ENCODE results near the gene ZDHHC1. TPM values are rescaled to one million over a fixed set of nuclear protein-coding genes. Genes with fewer than 3 reads are reported as not detected.
A peak's percentile ranks its signal among the peaks of the same experiment; 100 is the strongest.

Gene ZDHHC1
- total RNA-seq, 5 donors from 2014 or later (not counting 1 experiment from before 2014, with no cell fraction given), result 0.26 to 0.85 (median 0.47) TPM; not detected in 1

- H3K27ac ChIP-seq (ENCODE audit: low read length), result no peak overlapping the region
- H3K4me1 ChIP-seq (ENCODE audit: control insufficient read depth in 1 of 2, extremely low read depth in 1 of 2, insufficient read depth in 2 of 2, low read length in 2 of 2), result peaks cover 0 to 21% of the 10 kb centered on the region in 2 experiments
- Mint-ChIP-seq H3K4me3 (peak overlapping the region; percentile 73 to 83 (median 73)), H3K27ac (no peak overlapping the region), H3K36me3 (peaks cover 3% of the 10 kb centered on the region), H3K4me1 (peaks cover 5 to 16% (median 7%) of the 10 kb centered on the region in 3 donors), H3K27me3 (peaks cover 28 to 49% of the 10 kb centered on the region in 2 donors), H3K9me3 (no peaks in the 10 kb centered on the region)
- DNase-seq (no peak), ATAC-seq (replicated peaks in 1 of 4) (no peak)
- H3K9me3 ChIP-seq, result no peaks in the 10 kb centered on the region
- ChIA-PET CTCF (no interaction called here), POLR2A (no interaction called here)
- peak overlapping the region in 1 of 2 donors; percentile 58 for H3K4me3 ChIP-seq (ENCODE audit: control insufficient read depth in 1 of 2, extremely low read depth in 1 of 2, low read length in 1 of 2)
- H3K36me3 ChIP-seq (ENCODE audit: control insufficient read depth in 2 of 2, extremely low read depth in 1 of 2, insufficient read depth in 1 of 2, low read length in 1 of 2), result no peaks in the 10 kb centered on the region
- peaks cover 12 to 67% of the 10 kb centered on the region in 2 experiments for H3K27me3 ChIP-seq (replicated peaks in 1 of 2; ENCODE audit: control insufficient read depth in 2 of 2, extremely low read depth in 1 of 2, insufficient read depth in 2 of 2, low read length in 1 of 2)
- WGBS (ENCODE audit: insufficient coverage), result 39% methylated on average over 7 of the region's 13 CpGs
Observed at GRCh38 chr16:67429799-67430503, 13.7 kb upstream of the ZDHHC1 start.

- POLR2A ChIA-PET, result no interaction called here
Observed at GRCh38 chr16:67429053-67429798, 12.9 kb upstream of the ZDHHC1 start.

GRCh38 chr16:67428146-67428731, 12.0 kb upstream of the ZDHHC1 start:
- H3K27ac ChIP-seq (ENCODE audit: low read length), result no peak overlapping the region
- H3K4me3 Mint-ChIP-seq, result no peak overlapping the region
- CTCF ChIA-PET, result interaction anchor here in 1 of 2 donors (1.0 to 1.1 kb wide), 5 partner anchors 14 to 86 kb away, joined by 4 to 6 read pairs (median 4); partner anchors contain the start of gene ATP6V0D1
- H3K4me1 ChIP-seq (ENCODE audit: control insufficient read depth in 1 of 2, extremely low read depth in 1 of 2, insufficient read depth in 2 of 2, low read length in 2 of 2), result peaks cover 0 to 21% of the 10 kb centered on the region in 2 experiments
- no peaks in the 10 kb centered on the region for H3K9me3 ChIP-seq
- POLR2A ChIA-PET, result no interaction called here
- H3K27me3 Mint-ChIP-seq, result peaks cover 33 to 49% of the 10 kb centered on the region in 2 donors
- no peak overlapping the region for H3K4me3 ChIP-seq (ENCODE audit: control insufficient read depth in 1 of 2, extremely low read depth in 1 of 2, low read length in 1 of 2)
- DNase-seq (peak in 30 of 35 experiments; percentile 7 to 62 (median 30)), ATAC-seq (replicated peaks in 1 of 4) (peak; percentile 37 to 56 (median 50))
- H3K36me3 Mint-ChIP-seq, result peaks cover 3% of the 10 kb centered on the region
- H3K4me1 Mint-ChIP-seq, result peaks cover 5 to 16% (median 7%) of the 10 kb centered on the region in 3 donors
- no peaks in the 10 kb centered on the region for H3K36me3 ChIP-seq (ENCODE audit: control insufficient read depth in 2 of 2, extremely low read depth in 1 of 2, insufficient read depth in 1 of 2, low read length in 1 of 2)
- H3K27ac Mint-ChIP-seq, result no peak overlapping the region
- no peaks in the 10 kb centered on the region for H3K9me3 Mint-ChIP-seq
- 21% methylated on average over 10 of the region's 11 CpGs for WGBS (ENCODE audit: insufficient coverage)
- peaks cover 16 to 75% of the 10 kb centered on the region in 2 experiments for H3K27me3 ChIP-seq (replicated peaks in 1 of 2; ENCODE audit: control insufficient read depth in 2 of 2, extremely low read depth in 1 of 2, insufficient read depth in 2 of 2, low read length in 1 of 2)

More at GRCh38 chr16:67429053-67429798, 12.9 kb upstream of the ZDHHC1 start:
- Histone ChIP-seq H3K9me3 (no peaks in the 10 kb centered on the region), H3K4me3 (ENCODE audit: control insufficient read depth in 1 of 2, extremely low read depth in 1 of 2, low read length in 1 of 2) (no peak overlapping the region), H3K36me3 (ENCODE audit: control insufficient read depth in 2 of 2, extremely low read depth in 1 of 2, insufficient read depth in 1 of 2, low read length in 1 of 2) (no peaks in the 10 kb centered on the region), H3K27me3 (replicated peaks in 1 of 2; ENCODE audit: control insufficient read depth in 2 of 2, extremely low read depth in 1 of 2, insufficient read depth in 2 of 2, low read length in 1 of 2) (peaks cover 15 to 75% of the 10 kb centered on the region in 2 experiments), H3K27ac (ENCODE audit: low read length) (no peak overlapping the region), H3K4me1 (ENCODE audit: control insufficient read depth in 1 of 2, extremely low read depth in 1 of 2, insufficient read depth in 2 of 2, low read length in 2 of 2) (peaks cover 0 to 21% of the 10 kb centered on the region in 2 experiments)
- WGBS (ENCODE audit: insufficient coverage), result 93% methylated on average over 2 of the region's 3 CpGs
- Mint-ChIP-seq H3K4me1 (peaks cover 5 to 16% (median 7%) of the 10 kb centered on the region in 3 donors), H3K27me3 (peaks cover 28 to 49% of the 10 kb centered on the region in 2 donors), H3K9me3 (no peaks in the 10 kb centered on the region), H3K27ac (no peak overlapping the region), H3K4me3 (peak overlapping the region; percentile 41 to 83 (median 60)), H3K36me3 (peaks cover 3% of the 10 kb centered on the region)
- DNase-seq (no peak), ATAC-seq (replicated peaks in 1 of 4) (no peak)
- CTCF ChIA-PET, result no interaction called here

GRCh38 chr16:67426950-67427349, 10.7 kb upstream of the ZDHHC1 start:
- Histone ChIP-seq H3K9me3 (no peaks in the 10 kb centered on the region), H3K4me1 (ENCODE audit: control insufficient read depth in 1 of 2, extremely low read depth in 1 of 2, insufficient read depth in 2 of 2, low read length in 2 of 2) (peaks cover 0 to 21% of the 10 kb centered on the region in 2 experiments), H3K27ac (ENCODE audit: low read length) (no peak overlapping the region), H3K4me3 (ENCODE audit: control insufficient read depth in 1 of 2, extremely low read depth in 1 of 2, low read length in 1 of 2) (no peak overlapping the region), H3K36me3 (ENCODE audit: control insufficient read depth in 2 of 2, extremely low read depth in 1 of 2, insufficient read depth in 1 of 2, low read length in 1 of 2) (no peaks in the 10 kb centered on the region), H3K27me3 (replicated peaks in 1 of 2; ENCODE audit: control insufficient read depth in 2 of 2, extremely low read depth in 1 of 2, insufficient read depth in 2 of 2, low read length in 1 of 2) (peaks cover 21 to 66% of the 10 kb centered on the region in 2 experiments)
- ATAC-seq (replicated peaks in 1 of 4) (no peak), DNase-seq (no peak)
- CTCF ChIA-PET, result interaction anchor here (0.5 to 0.6 kb wide), 6 partner anchors 20 to 1477 kb away, joined by 3 to 4 read pairs (median 3); no protein-coding TSS in a partner anchor
- peaks cover 3% of the 10 kb centered on the region for H3K36me3 Mint-ChIP-seq
- 76% methylated on average over 7 of the region's 7 CpGs for WGBS (ENCODE audit: insufficient coverage)
- no peak overlapping the region for H3K4me3 Mint-ChIP-seq
- no peaks in the 10 kb centered on the region for H3K9me3 Mint-ChIP-seq
- POLR2A ChIA-PET, result no interaction called here
- peaks cover 39 to 45% of the 10 kb centered on the region in 2 donors for H3K27me3 Mint-ChIP-seq
- peaks cover 0 to 11% (median 5%) of the 10 kb centered on the region in 3 donors for H3K4me1 Mint-ChIP-seq
- H3K27ac Mint-ChIP-seq, result no peak overlapping the region

GRCh38 chr16:67426022-67426421, 9.7 kb upstream of the ZDHHC1 start:
- Mint-ChIP-seq H3K4me1 (peaks cover 0 to 6% (median 3%) of the 10 kb centered on the region in 3 donors), H3K36me3 (peaks cover 3% of the 10 kb centered on the region), H3K9me3 (no peaks in the 10 kb centered on the region), H3K4me3 (no peak overlapping the region), H3K27me3 (peaks cover 39 to 43% of the 10 kb centered on the region in 2 donors), H3K27ac (no peak overlapping the region)
- no peaks in the 10 kb centered on the region for H3K9me3 ChIP-seq
- peaks cover 20 to 64% of the 10 kb centered on the region in 2 experiments for H3K27me3 ChIP-seq (replicated peaks in 1 of 2; ENCODE audit: control insufficient read depth in 2 of 2, extremely low read depth in 1 of 2, insufficient read depth in 2 of 2, low read length in 1 of 2)
- H3K27ac ChIP-seq (ENCODE audit: low read length), result no peak overlapping the region
- H3K4me3 ChIP-seq (ENCODE audit: control insufficient read depth in 1 of 2, extremely low read depth in 1 of 2, low read length in 1 of 2), result no peak overlapping the region
- ATAC-seq (replicated peaks in 1 of 4) (no peak), DNase-seq (no peak)
- peaks cover 0 to 15% of the 10 kb centered on the region in 2 experiments for H3K4me1 ChIP-seq (ENCODE audit: control insufficient read depth in 1 of 2, extremely low read depth in 1 of 2, insufficient read depth in 2 of 2, low read length in 2 of 2)
- ChIA-PET POLR2A (no interaction called here), CTCF (interaction anchor here in 1 of 2 donors (1.1 kb wide), 1 partner anchor 22 kb away, joined by 3 read pairs; no protein-coding TSS in a partner anchor)
- 68% methylated on average over 3 of the region's 7 CpGs for WGBS (ENCODE audit: insufficient coverage)
- H3K36me3 ChIP-seq (ENCODE audit: control insufficient read depth in 2 of 2, extremely low read depth in 1 of 2, insufficient read depth in 1 of 2, low read length in 1 of 2), result no peaks in the 10 kb centered on the region

- ATAC-seq (replicated peaks in 1 of 4) (no peak), DNase-seq (no peak)
- Mint-ChIP-seq H3K27me3 (peaks cover 39 to 43% of the 10 kb centered on the region in 2 donors), H3K4me3 (no peak overlapping the region), H3K36me3 (peaks cover 3% of the 10 kb centered on the region), H3K27ac (no peak overlapping the region), H3K9me3 (no peaks in the 10 kb centered on the region), H3K4me1 (peaks cover 0 to 6% (median 3%) of the 10 kb centered on the region in 3 donors)
- CTCF ChIA-PET, result interaction anchor here in 1 of 2 donors (1.1 kb wide), 1 partner anchor 23 kb away, joined by 3 read pairs; no protein-coding TSS in a partner anchor
- Histone ChIP-seq H3K4me1 (ENCODE audit: control insufficient read depth in 1 of 2, extremely low read depth in 1 of 2, insufficient read depth in 2 of 2, low read length in 2 of 2) (peaks cover 0 to 14% of the 10 kb centered on the region in 2 experiments), H3K27ac (ENCODE audit: low read length) (no peak overlapping the region), H3K4me3 (ENCODE audit: control insufficient read depth in 1 of 2, extremely low read depth in 1 of 2, low read length in 1 of 2) (no peak overlapping the region), H3K27me3 (replicated peaks in 1 of 2; ENCODE audit: control insufficient read depth in 2 of 2, extremely low read depth in 1 of 2, insufficient read depth in 2 of 2, low read length in 1 of 2) (peaks cover 20 to 68% of the 10 kb centered on the region in 2 experiments), H3K9me3 (no peaks in the 10 kb centered on the region), H3K36me3 (ENCODE audit: control insufficient read depth in 2 of 2, extremely low read depth in 1 of 2, insufficient read depth in 1 of 2, low read length in 1 of 2) (no peaks in the 10 kb centered on the region)
- POLR2A ChIA-PET, result no interaction called here
- WGBS (ENCODE audit: insufficient coverage), result 79% methylated on average over 4 of the region's 4 CpGs
Observed at GRCh38 chr16:67425580-67425979, 9.3 kb upstream of the ZDHHC1 start.
